SU-DHL-6 (cell line): ENCODE data around the gene LTA.

Experiments
- H2AFZ ChIP-seq: fragments of 200-600 bp; sonication (generic); 2 replicates; pipeline ENCODE4 v1.6.1; 2014; ENCODE audit warnings: low read depth, mild to moderate bottlenecking, moderate library complexity, mixed read lengths, antibody characterized with exemption, low read length; ENCODE audit not compliant: severe bottlenecking
- H3F3A ChIP-seq: fragments of 200-600 bp; shearing (Covaris generic); 2 replicates; pipeline ENCODE4 v1.6.0; 2016; ENCODE audit warnings: antibody characterized with exemption, mild to moderate bottlenecking; ENCODE audit not compliant: insufficient read depth
- H3K27ac ChIP-seq: fragments of 200-600 bp; sonication (generic); 2 replicates; pipeline ENCODE4 v1.5.1; 2016; ENCODE audit warnings: low read depth, mild to moderate bottlenecking, low read length, moderate library complexity, mixed read lengths
- H3K27me3 ChIP-seq: fragments of 200-600 bp; sonication (generic), shearing (Covaris generic); 2 replicates; pipeline ENCODE4 v1.6.0; 2014; ENCODE audit warnings: mild to moderate bottlenecking, low read length
- H3K36me3 ChIP-seq: fragments of 200-600 bp; sonication (generic); 2 replicates; pipeline ENCODE4 v1.6.1; 2014; ENCODE audit warnings: mild to moderate bottlenecking, low read length, mixed read lengths
- H3K4me2 ChIP-seq: fragments of 300-600, 200-600 bp; shearing (Covaris generic), sonication (generic); 2 replicates; pipeline ENCODE4 v1.6.0; 2014; ENCODE audit warnings: low read length, low read depth, mild to moderate bottlenecking; ENCODE audit not compliant: poor library complexity, severe bottlenecking
- H3K4me3 ChIP-seq: fragments of 200-600 bp; sonication (generic); 2 replicates; pipeline ENCODE4 v1.5.1; 2014; ENCODE audit warnings: antibody characterized with exemption, low read length, mild to moderate bottlenecking, mixed read lengths; ENCODE audit not compliant: insufficient read depth, poor library complexity, severe bottlenecking
- H3K79me2 ChIP-seq: fragments of 200-600 bp; sonication (generic); 2 replicates; pipeline ENCODE4 v1.6.1; 2014; ENCODE audit warnings: mild to moderate bottlenecking, low read length, moderate library complexity; ENCODE audit not compliant: insufficient read depth
- H3K9ac ChIP-seq: fragments of 200-600 bp; sonication (generic); 2 replicates; pipeline ENCODE4 v1.7.0; 2014; ENCODE audit warnings: mild to moderate bottlenecking, low read length
- H3K9me2 ChIP-seq: fragments of 200-600 bp; sonication (generic); replicated peaks from 2 replicates; pipeline ENCODE4 v1.6.1; 2014; ENCODE audit warnings: low read length; ENCODE audit not compliant: insufficient read depth
- H3K9me3 ChIP-seq: fragments of 200-600 bp; sonication (generic); 2 replicates; pipeline ENCODE4 v1.6.1; 2014; ENCODE audit warnings: low read length, mixed read lengths; ENCODE audit not compliant: insufficient read depth
- H4K20me1 ChIP-seq: fragments of 200-600 bp; sonication (generic); 2 replicates; pipeline ENCODE4 v1.6.1; 2014; ENCODE audit warnings: low read depth, mild to moderate bottlenecking, antibody characterized with exemption, low read length, moderate library complexity, mixed read lengths
- CTCF ChIP-seq: fragments of 200-600 bp; sonication (generic); IDR thresholded peaks from one replicate; pipeline ENCODE4 v1.5.1; 2017; ENCODE audit warnings: antibody characterized with exemption, mild to moderate bottlenecking, low read length, moderate library complexity; ENCODE audit not compliant: insufficient read depth, poor library complexity, severe bottlenecking
- EZH2phosphoT487 ChIP-seq: fragments of 200-600 bp; sonication (generic), shearing (Covaris generic); conservative IDR thresholded peaks from 2 replicates; pipeline ENCODE4 v1.6.1; 2018; ENCODE audit warnings: mild to moderate bottlenecking, antibody characterized with exemption, low read length, moderate library complexity, mixed read lengths

The LTA gene

GRCh38 chr6:31622684-31623091 lies 50.6 kb downstream of the LTA start:
- no peaks in the 10 kb centered on the region for H3K9me2 ChIP-seq
- H2AFZ ChIP-seq: no peak overlapping the region
- peak overlapping the region; percentile 84 for H3K4me2 ChIP-seq
- TF ChIP-seq EZH2phosphoT487: no peak
- TF ChIP-seq CTCF: no peak
- H3K79me2 ChIP-seq: peaks cover 61% of the 10 kb centered on the region
- no peak overlapping the region for H3K27ac ChIP-seq
- peaks cover 57% of the 10 kb centered on the region for H3K36me3 ChIP-seq
- peak overlapping the region; percentile 83; the same call in 1 of the 2 replicates for H3K9ac ChIP-seq
- H4K20me1 ChIP-seq: peaks cover 16% of the 10 kb centered on the region; the same call in 1 of the 2 replicates
- H3K27me3 ChIP-seq: no peaks in the 10 kb centered on the region
- H3K9me3 ChIP-seq: no peaks in the 10 kb centered on the region
- peaks cover 25% of the 10 kb centered on the region for H3F3A ChIP-seq
- no peak overlapping the region for H3K4me3 ChIP-seq
